GM18498 (cell line): ENCODE data around the gene GARS1.
"Not testable (repeated sequence)": the region's sequence is repeated elsewhere in the genome, so short reads cannot be mapped to it uniquely, and the experiment has no call there.

Experiments
- ATAC-seq: cut with Tn5 transposase; IDR thresholded peaks from one replicate; pipeline ENCODE4 v1.9.1; 2021; ENCODE audit warnings: mild to moderate bottlenecking, moderate library complexity; ENCODE audit not compliant: unreplicated experiment

Gene GARS1

GRCh38 chr7:30572212-30572841, 22.4 kb upstream of the GARS1 start:
- ATAC-seq, result no peak

GRCh38 chr7:30575910-30576309, 18.8 kb upstream of the GARS1 start:
- ATAC-seq, result no peak

- no peak for ATAC-seq
These were observed 11.5 kb upstream of the GARS1 start for GRCh38 chr7:30583181-30583580.

- no peak for ATAC-seq
These were observed 10.3 kb upstream of the GARS1 start for GRCh38 chr7:30584415-30584814.

GRCh38 chr7:30584965-30585364, 9.7 kb upstream of the GARS1 start:
- no peak for ATAC-seq

GRCh38 chr7:30585675-30586074, 9.0 kb upstream of the GARS1 start:
- ATAC-seq, result no peak

GRCh38 chr7:30587547-30587946, 7.1 kb upstream of the GARS1 start:
- not testable (repeated sequence) for ATAC-seq

- ATAC-seq, result no peak
These were observed 5.6 kb upstream of the GARS1 start for GRCh38 chr7:30589111-30589510.

- peak; percentile 30 for ATAC-seq
These were observed 584 bp upstream of the GARS1 start for GRCh38 chr7:30594048-30594539.

- ATAC-seq, result no peak
These were observed 847 bp downstream of the GARS1 start for GRCh38 chr7:30595436-30596013.

- ATAC-seq, result no peak
These were observed 1.4 kb downstream of the GARS1 start for GRCh38 chr7:30596014-30596641.

- no peak for ATAC-seq
These were observed 2.0 kb downstream of the GARS1 start for GRCh38 chr7:30596721-30597120.

- no peak for ATAC-seq
These were observed 3.6 kb downstream of the GARS1 start for GRCh38 chr7:30598121-30598876.

GRCh38 chr7:30604901-30605300, 10.2 kb downstream of the GARS1 start:
- ATAC-seq, result no peak

GRCh38 chr7:30605832-30606231, 11.2 kb downstream of the GARS1 start:
- no peak for ATAC-seq

- ATAC-seq, result no peak
These were observed 18.1 kb downstream of the GARS1 start for GRCh38 chr7:30612658-30613265.

GRCh38 chr7:30613366-30614325, 19.0 kb downstream of the GARS1 start:
- no peak for ATAC-seq

- no peak for ATAC-seq
These were observed 21.6 kb downstream of the GARS1 start for GRCh38 chr7:30616318-30616717.

GRCh38 chr7:30617359-30617758, 22.7 kb downstream of the GARS1 start:
- ATAC-seq, result no peak

GRCh38 chr7:30618080-30618676, 23.5 kb downstream of the GARS1 start:
- no peak for ATAC-seq
